Astrocyte of the cerebellum (primary cell): ENCODE measurements around the gene TACC3.
A peak's percentile ranks its signal among the peaks of the same experiment; 100 is the strongest.

Source experiments
- DNase-seq: peaks from one replicate; pipeline ENCODE4 v3.0.0-alpha.2; 2011; ENCODE audit warnings: low read depth
- H3K4me3 ChIP-seq: 2 replicates; pipeline ENCODE4 v1.5.1; 2011; ENCODE audit warnings: mild to moderate bottlenecking, low read depth, low read length, moderate library complexity
- in situ Hi-C: cut with HindIII; loops from 2 replicates; pipeline ENCODE4 v1.10.0; 2017; ENCODE audit warnings: low sequenced_read_pairs
- TF ChIP-seq, protein P1 (sequence below): IDR thresholded peaks from 2 replicates; pipeline ENCODE4 v1.5.1; 2012; ENCODE audit warnings: low read length, low read depth, moderate library complexity, mild to moderate bottlenecking; ENCODE audit errors: missing control alignments

TACC3 gene

DNA sequence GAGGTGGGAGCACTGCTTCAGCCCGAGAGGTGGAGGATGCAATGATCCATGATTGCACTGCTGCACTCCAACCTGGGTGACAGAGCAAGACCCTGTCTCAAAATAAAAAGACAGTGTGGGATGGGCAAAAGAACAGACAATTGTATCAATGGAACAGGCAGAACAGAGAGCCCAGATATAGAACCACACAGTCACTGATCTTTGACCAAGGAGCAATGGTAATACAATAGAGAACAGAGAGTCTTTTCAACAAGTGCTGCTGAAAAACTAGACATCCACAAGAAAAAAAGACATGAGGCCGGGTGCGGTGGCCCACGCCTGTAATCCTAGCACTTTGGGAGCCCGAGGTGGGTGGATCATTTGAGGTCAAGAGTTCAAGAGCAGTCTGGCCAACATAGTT lies 43.1 kb upstream of the TACC3 start:
- no peak overlapping the region for H3K4me3 ChIP-seq
- no peak for DNase-seq
- TF ChIP-seq, protein P1, sequence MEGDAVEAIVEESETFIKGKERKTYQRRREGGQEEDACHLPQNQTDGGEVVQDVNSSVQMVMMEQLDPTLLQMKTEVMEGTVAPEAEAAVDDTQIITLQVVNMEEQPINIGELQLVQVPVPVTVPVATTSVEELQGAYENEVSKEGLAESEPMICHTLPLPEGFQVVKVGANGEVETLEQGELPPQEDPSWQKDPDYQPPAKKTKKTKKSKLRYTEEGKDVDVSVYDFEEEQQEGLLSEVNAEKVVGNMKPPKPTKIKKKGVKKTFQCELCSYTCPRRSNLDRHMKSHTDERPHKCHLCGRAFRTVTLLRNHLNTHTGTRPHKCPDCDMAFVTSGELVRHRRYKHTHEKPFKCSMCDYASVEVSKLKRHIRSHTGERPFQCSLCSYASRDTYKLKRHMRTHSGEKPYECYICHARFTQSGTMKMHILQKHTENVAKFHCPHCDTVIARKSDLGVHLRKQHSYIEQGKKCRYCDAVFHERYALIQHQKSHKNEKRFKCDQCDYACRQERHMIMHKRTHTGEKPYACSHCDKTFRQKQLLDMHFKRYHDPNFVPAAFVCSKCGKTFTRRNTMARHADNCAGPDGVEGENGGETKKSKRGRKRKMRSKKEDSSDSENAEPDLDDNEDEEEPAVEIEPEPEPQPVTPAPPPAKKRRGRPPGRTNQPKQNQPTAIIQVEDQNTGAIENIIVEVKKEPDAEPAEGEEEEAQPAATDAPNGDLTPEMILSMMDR = no peak
- in situ Hi-C loops = no loop called here

DNA sequence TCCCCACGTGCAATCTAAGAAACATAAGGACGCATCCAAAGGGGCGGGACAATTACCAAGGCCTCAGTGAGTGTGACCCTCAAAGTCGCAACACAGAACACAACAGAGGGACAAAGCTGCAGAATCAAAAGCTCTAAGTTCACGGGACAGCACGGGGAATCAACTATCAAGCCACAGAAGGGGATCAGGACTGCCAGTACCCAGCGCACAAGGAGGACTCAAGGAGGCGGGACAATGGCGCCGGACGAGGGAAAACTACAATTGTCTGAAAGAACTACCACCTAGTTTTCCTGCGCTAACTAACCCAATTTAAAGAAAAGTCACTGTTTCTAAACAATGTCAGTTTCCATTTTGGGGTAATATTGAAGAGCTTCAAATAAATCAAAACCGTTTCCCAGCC lies 38.5 kb upstream of the TACC3 start:
- in situ Hi-C loops = no loop called here
- TF ChIP-seq, protein P1 = no peak
- peak overlapping the region; percentile 49 for H3K4me3 ChIP-seq
- DNase-seq = no peak

DNA sequence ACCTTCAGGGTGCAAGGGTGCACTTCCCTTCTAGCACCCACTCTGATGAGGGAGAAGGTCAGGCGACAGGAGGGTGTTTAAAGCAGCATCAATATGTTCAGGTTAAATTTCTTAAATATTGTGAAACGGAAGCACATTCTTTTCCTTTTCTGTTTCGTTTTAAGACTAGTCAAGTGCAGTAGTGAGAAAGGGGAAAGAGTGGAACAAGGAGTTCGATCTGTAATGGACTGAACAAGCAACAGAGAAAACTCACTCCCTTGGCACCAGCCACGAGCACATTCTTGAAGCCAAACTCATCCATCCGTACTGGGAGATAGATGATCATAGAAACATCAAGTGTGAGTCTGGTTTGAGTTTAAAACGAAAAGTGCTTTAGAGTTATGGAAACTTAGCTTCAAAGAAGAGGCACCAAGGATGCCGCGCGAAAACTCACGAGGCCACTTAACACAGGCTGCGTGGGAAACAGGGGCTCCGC lies 38.0 kb upstream of the TACC3 start:
- in situ Hi-C loops = no loop called here
- TF ChIP-seq, protein P1 = no peak
- peak; percentile 60 for DNase-seq
- H3K4me3 ChIP-seq = peak overlapping the region; percentile 49

DNA sequence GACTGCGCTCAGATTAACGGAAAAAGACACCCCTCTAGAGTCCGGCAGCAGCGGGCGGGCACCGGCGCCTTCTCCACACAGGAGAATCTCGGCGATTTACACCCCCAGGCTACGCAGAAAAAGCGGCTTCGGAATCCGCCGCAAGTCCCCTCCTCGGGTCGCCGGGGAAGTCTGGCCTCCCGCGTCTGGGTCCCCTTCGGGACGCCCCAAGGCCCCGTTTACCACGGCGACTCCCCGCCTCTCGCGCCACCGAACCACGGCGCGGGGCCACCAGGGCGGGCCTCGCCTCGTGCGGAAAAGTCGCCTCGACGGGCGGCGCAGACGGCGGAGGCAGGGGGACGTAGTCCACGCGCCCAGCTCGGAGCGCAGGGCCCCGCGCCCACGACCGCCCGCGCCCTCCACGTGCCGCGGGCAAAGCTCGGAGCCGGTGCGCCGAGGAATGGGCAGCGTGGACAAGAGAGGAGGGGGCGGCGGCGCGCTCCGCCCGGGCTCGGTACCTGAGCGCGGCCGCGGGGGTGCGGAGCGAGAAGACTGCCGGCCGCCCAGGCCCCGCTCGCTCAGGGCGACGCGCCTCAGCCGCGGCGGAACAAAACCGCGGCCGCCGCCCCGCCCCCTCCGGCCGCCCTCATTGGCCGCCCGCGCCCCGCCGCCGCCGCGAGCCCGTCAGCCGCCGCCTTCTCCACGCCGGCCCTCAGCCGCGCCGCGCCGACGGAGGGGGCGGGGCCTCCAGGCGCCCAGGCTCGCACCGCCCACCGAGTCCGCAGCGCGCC lies 37.4 kb upstream of the TACC3 start, which contains the start of gene FAM53A:
FAM53A (minus strand) TSS at position 578 of the 770 bp plus-strand sequence. CDS start 15,572 bp downstream, outside the sequence.
- H3K4me3 ChIP-seq = peak within 1 kb of the TSS; percentile 49
- TF ChIP-seq, protein P1 = no peak
- in situ Hi-C loops = no loop called here
- peak; percentile 39 for DNase-seq

DNA sequence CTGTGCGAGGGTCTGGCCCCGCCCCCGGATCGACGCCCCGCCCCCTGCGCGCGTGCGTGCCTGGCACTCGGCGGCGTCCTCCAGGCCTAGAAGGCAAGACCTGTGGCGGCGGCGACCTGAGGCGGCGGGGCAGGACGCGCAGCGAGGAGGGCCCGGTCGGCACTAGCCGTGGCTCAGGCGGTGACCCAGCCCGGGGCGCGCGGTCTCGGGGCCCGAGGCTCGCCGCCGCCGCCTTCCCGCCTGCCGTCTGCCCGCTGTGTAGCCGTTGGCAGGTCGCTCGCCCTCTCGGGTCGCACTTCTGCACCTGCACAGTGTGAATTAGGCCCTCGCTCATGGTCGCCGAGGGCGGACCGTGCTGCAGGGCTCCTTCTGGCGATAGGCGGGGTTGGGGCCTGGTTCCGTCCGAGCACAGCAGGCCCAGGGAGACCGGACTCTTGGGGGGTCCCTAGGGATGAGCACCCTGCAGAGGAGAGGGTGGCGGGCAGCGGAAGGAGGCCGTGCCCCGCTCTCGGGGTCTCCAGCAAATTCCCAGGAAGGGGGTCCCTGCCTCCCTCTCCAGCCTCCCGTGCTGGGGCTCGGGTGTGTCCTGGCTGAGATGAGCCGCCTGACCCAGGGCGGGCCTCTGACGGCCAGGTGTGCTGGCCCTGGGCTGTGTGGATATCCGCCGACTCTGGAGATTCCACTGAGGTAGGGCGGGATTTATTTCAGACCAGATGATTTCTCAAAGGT lies 36.7 kb upstream of the TACC3 start:
- DNase-seq = no peak
- in situ Hi-C loops = no loop called here
- peak overlapping the region; percentile 33 for H3K4me3 ChIP-seq
- TF ChIP-seq, protein P1 = no peak

DNA sequence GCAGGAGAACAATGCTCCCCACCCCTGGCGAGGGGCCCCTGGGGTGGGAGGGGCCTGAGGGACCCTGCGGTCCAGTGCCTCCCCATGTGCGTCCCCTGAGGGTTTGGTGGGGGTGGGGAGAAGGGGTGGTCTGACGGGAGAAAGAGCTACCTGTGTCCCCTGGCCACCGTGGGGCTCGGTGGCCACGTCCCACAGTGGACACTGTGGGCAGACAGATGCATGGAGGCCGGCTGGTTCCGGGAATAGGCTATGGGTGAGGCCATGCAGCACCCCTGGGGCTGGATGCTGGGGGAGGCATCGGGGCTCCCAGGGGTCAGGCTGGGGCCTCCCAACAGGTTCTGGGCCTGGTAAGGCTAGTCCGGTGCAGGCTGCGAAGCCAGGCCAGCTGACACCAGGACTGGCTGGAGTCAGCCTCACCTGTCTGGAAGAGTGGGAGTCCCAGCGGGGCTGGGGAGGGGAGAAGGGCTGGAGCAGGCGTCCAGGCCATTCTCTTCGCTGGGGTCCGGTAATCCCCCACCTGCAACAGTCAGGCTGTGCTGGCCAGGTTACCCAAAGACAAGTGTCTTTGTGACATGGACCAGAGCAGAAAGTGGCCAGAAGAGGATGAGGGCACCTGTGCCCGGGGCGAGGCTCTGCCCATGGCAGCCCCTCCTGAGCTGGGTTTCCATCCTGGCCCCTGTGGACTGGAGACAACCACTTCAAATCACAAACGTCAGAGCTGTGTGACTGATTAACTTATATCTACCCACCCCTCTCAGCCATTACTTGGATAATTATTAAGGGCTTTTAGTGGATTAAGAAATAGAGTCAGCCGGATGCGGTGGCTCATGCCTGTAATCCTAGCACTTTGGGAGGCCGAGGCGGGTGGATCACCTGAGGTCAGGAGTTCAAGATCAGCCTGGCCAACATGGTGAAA lies 35.8 kb upstream of the TACC3 start:
- TF ChIP-seq, protein P1 = no peak
- in situ Hi-C loops = no loop called here
- peak overlapping the region; percentile 33 for H3K4me3 ChIP-seq
- no peak for DNase-seq
